ENCODE measurements around the gene KLF5.

DNA sequence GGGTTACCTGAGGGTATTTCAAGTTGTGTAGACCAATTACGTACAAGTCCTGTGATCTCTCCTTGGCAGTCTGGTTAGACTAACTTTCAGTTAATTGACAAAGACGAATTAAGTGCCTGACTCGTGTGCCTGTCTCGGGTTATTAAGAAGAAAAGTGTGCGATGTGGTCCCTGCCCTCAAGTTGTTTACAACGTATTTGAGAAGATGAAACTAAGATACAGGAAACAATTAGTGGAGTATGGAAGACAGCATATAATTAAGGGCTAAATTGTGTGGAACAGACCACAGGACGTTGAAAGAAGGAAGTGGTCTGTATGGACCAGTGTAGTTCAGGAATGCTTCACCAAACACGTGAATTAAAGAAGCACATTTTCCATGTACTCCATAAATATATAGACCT is 49.2 kb downstream of the KLF5 start:
- TF ChIP-seq, protein P1, sequence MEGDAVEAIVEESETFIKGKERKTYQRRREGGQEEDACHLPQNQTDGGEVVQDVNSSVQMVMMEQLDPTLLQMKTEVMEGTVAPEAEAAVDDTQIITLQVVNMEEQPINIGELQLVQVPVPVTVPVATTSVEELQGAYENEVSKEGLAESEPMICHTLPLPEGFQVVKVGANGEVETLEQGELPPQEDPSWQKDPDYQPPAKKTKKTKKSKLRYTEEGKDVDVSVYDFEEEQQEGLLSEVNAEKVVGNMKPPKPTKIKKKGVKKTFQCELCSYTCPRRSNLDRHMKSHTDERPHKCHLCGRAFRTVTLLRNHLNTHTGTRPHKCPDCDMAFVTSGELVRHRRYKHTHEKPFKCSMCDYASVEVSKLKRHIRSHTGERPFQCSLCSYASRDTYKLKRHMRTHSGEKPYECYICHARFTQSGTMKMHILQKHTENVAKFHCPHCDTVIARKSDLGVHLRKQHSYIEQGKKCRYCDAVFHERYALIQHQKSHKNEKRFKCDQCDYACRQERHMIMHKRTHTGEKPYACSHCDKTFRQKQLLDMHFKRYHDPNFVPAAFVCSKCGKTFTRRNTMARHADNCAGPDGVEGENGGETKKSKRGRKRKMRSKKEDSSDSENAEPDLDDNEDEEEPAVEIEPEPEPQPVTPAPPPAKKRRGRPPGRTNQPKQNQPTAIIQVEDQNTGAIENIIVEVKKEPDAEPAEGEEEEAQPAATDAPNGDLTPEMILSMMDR (conservative IDR thresholded peaks at IDR 0.05; ENCODE audit: low read depth, low read length): no peak
- TF ChIP-seq EZH2 (IDR thresholded peaks at IDR 0.05; ENCODE audit: borderline replicate concordance, low read depth, low read length, poor library complexity, severe bottlenecking): no peak
